Neural progenitor cell (in vitro differentiated cells): ENCODE results near the gene TFCP2.

Experiments used
- CTCF ChIP-seq: fragments of 200-600 bp; sonication (generic); IDR thresholded peaks from 2 replicates; pipeline ENCODE4 v1.5.1; 2017; ENCODE audit warnings: antibody characterized with exemption, mild to moderate bottlenecking
- EZH2 ChIP-seq: fragments of 200-600 bp; sonication (generic); IDR thresholded peaks from 2 replicates; pipeline ENCODE4 v1.6.1; 2017; ENCODE audit warnings: antibody characterized with exemption, mild to moderate bottlenecking, moderate library complexity

DNA sequence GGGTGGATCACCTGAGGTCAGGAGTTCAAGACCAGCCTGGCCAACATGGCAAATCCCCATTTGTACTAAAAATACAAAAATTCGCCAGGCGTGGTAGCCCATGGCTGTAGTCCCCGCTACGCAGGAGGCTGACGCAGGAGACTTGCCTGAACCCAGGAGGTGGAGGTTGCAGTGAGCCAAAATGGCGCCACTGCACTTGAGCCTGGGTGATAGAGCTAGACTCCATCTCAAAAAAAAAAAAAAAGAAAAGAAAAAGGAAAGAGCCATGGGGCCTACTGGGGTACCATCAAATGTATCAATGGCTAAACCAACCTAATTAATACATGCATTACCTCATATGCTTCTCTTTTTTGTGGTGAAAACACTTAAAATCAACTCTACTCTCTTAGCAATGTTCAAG is 10.7 kb downstream of the TFCP2 start:
- TF ChIP-seq CTCF (no peak), EZH2 (no peak)
